Peyer's patch (tissue), 4 donors: Measurements from ENCODE around the gene FAM47B. TPM values are rescaled to one million over a fixed set of nuclear protein-coding genes. Genes with fewer than 3 reads are reported as not detected.

Experiments used
- DNase-seq, 3 donors: peaks; one replicate each; pipeline ENCODE4 v3.0.0-alpha.2; 2017 to 2019
- H3K27ac ChIP-seq, 4 donors: fragments of 200-600 bp; sonication (generic); one replicate each; pipeline ENCODE4 v1.5.1; 2016 to 2019
- H3K27me3 ChIP-seq, 2 donors: fragments of 200-600 bp; sonication (generic); one replicate each; pipeline ENCODE4 v1.5.1; 2019
- H3K36me3 ChIP-seq, 3 donors: fragments of 200-600 bp; sonication (generic); one replicate each; pipeline ENCODE4 v1.5.1; 2016 to 2019
- H3K4me1 ChIP-seq, 4 donors: fragments of 200-600 bp; sonication (generic); one replicate each; pipeline ENCODE4 v1.5.1; 2016 to 2019
- H3K4me3 ChIP-seq, 4 donors: fragments of 200-600 bp; sonication (generic); 1 replicate in 3 of 4; 2 replicates in 1 of 4; pipeline ENCODE4 v1.5.1; 2016 to 2019; ENCODE audit warnings: mild to moderate bottlenecking in 1 of 4
- H3K9me3 ChIP-seq, 4 donors: fragments of 200-600 bp; sonication (generic); one replicate each; pipeline ENCODE4 v1.5.1; 2016 to 2019; ENCODE audit warnings: mild to moderate bottlenecking in 1 of 4
- CTCF ChIP-seq, 6 experiments: fragments of 450-650 bp in 4 of 6; fragments of 200-600 bp in 2 of 6; sonication (generic) in 1 of 6; IDR thresholded peaks; one replicate each; pipeline ENCODE4 v1.5.1; 2017 to 2019; ENCODE audit warnings: antibody characterized with exemption in 6 of 6, mild to moderate bottlenecking in 3 of 6, moderate library complexity in 1 of 6
- POLR2A ChIP-seq, 2 donors: fragments of 450-650 bp; IDR thresholded peaks; one replicate each; pipeline ENCODE4 v1.5.1; 2017; ENCODE audit warnings: antibody characterized with exemption in 2 of 2, mild to moderate bottlenecking in 2 of 2, moderate library complexity in 2 of 2
- total RNA-seq, 4 donors: library from RNA; depleted of rRNA; stranded (reverse); fragments of >200 nt; gene quantifications; one replicate each; pipeline ENCODE4 v1.1.0, GENCODE V29; 2016

Gene FAM47B
- total RNA-seq, 4 donors from 2014 or later, result not detected

DNA sequence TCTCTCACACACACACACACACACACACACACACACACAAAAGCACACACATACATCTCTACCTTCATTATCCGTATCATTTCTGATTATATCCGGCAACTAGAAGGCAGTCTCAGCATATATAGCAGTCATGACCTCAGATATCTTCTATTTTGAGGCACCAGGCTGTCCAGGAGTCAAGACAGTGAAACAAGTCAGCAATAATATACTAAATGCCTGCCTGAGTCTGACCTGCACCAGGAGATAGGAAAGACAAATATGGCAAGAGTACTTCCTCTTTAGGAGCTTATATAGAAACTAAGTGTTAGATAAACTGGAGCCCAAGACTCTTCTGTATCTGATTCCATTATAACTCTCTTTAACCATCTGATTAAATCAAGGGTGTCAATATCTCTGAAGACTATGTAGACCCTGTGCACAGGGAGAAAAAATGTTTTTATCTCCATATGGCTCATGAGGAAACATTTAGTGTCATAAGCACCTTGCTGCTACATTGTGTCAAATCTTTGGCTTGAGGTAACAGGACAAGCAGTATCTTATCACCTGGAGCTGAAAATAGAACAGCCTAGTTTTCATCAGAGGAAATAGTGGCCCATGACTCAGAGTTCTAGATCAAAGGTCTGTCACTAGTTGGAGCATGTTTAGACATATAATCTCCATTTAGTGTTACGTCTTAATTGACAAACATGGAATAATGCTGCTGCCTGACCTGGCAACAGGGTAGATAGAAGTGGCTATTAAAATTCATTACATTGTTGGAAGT is 27.0 kb upstream of the FAM47B start:
- Histone ChIP-seq H3K27ac (no peak overlapping the region), H3K4me3 (no peak overlapping the region), H3K36me3 (no peaks in the 10 kb centered on the region), H3K27me3 (no peaks in the 10 kb centered on the region), H3K4me1 (no peaks in the 10 kb centered on the region), H3K9me3 (no peaks in the 10 kb centered on the region)
- TF ChIP-seq POLR2A (IDR thresholded peaks at IDR 0.05) (no peak), CTCF (IDR thresholded peaks at IDR 0.05) (no peak)
- no peak for DNase-seq

DNA sequence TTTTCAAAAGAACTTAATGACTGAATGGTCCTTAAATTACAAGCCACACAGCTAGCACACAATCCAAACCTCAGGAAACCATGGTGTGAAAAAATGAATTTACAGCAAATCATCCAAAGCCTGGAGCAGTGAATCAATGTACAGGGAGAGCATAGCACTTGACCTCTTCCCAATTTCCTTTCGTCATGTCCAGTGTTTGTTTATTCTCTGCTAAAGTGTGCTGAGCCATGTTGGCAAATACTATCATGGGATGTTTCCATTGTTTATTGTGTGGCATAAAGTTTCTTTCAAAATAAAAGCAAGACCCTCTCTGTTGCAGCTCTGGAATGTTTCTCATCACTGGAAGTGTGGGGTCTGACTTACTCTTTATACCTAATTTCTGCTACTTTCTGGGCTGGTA is 25.4 kb upstream of the FAM47B start:
- no peak overlapping the region for H3K27ac ChIP-seq
- TF ChIP-seq CTCF (IDR thresholded peaks at IDR 0.05) (no peak), POLR2A (IDR thresholded peaks at IDR 0.05) (no peak)
- H3K4me1 ChIP-seq, result no peaks in the 10 kb centered on the region
- no peaks in the 10 kb centered on the region for H3K27me3 ChIP-seq
- no peak for DNase-seq
- no peaks in the 10 kb centered on the region for H3K9me3 ChIP-seq
- no peak overlapping the region for H3K4me3 ChIP-seq
- no peaks in the 10 kb centered on the region for H3K36me3 ChIP-seq

- TF ChIP-seq CTCF (IDR thresholded peaks at IDR 0.05) (no peak), POLR2A (IDR thresholded peaks at IDR 0.05) (no peak)
- Histone ChIP-seq H3K36me3 (no peaks in the 10 kb centered on the region), H3K4me1 (no peaks in the 10 kb centered on the region), H3K27me3 (no peaks in the 10 kb centered on the region), H3K4me3 (no peak overlapping the region), H3K27ac (no peak overlapping the region), H3K9me3 (no peaks in the 10 kb centered on the region)
- no peak for DNase-seq
Observed at GRCh38 chrX:34918091-34918736, 24.4 kb upstream of the FAM47B start.

- DNase-seq, result no peak
- Histone ChIP-seq H3K27me3 (no peaks in the 10 kb centered on the region), H3K4me3 (no peak overlapping the region), H3K36me3 (no peaks in the 10 kb centered on the region), H3K9me3 (no peaks in the 10 kb centered on the region), H3K27ac (no peak overlapping the region), H3K4me1 (no peaks in the 10 kb centered on the region)
- TF ChIP-seq POLR2A (IDR thresholded peaks at IDR 0.05) (no peak), CTCF (IDR thresholded peaks at IDR 0.05) (no peak)
Observed at GRCh38 chrX:34918856-34919255, 23.7 kb upstream of the FAM47B start.

DNA sequence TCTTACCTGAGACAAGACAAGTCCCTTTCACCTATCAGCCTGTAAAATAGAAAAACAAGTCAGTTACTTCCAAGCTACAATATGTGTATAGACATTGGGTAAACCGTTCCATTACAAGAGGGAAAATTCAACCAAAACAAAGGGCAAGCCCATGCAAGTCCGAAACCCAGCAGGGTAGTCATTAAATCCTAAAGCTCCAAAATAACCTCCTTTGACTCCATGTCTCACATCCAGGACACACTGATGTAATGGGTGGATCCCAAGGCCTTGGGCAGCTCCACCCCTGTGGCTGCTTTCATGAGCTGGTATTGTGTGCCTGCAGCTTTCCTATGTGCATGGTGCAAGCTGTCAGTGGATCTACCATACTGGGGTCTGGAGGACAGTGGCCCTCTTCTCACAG is 14.7 kb upstream of the FAM47B start:
- no peaks in the 10 kb centered on the region for H3K4me1 ChIP-seq
- no peak overlapping the region for H3K4me3 ChIP-seq
- DNase-seq, result no peak
- no peak for TF ChIP-seq POLR2A (IDR thresholded peaks at IDR 0.05)
- TF ChIP-seq CTCF (IDR thresholded peaks at IDR 0.05), result no peak
- no peaks in the 10 kb centered on the region for H3K36me3 ChIP-seq
- H3K27ac ChIP-seq, result no peak overlapping the region
- no peaks in the 10 kb centered on the region for H3K9me3 ChIP-seq
- H3K27me3 ChIP-seq, result no peaks in the 10 kb centered on the region
